LNCAP (cell line): Measurements from ENCODE around the gene PRPF38A.

Experiments used
- TF ChIP-seq, protein P1 (sequence below): fragments of 450-650 bp; IDR thresholded peaks from 2 replicates; pipeline ENCODE4 v1.5.1; 2017; ENCODE audit warnings: mild to moderate bottlenecking

Gene PRPF38A

GRCh38 chr1:52469108-52469507 lies 64.7 kb downstream of the PRPF38A start:
- TF ChIP-seq, protein P1, sequence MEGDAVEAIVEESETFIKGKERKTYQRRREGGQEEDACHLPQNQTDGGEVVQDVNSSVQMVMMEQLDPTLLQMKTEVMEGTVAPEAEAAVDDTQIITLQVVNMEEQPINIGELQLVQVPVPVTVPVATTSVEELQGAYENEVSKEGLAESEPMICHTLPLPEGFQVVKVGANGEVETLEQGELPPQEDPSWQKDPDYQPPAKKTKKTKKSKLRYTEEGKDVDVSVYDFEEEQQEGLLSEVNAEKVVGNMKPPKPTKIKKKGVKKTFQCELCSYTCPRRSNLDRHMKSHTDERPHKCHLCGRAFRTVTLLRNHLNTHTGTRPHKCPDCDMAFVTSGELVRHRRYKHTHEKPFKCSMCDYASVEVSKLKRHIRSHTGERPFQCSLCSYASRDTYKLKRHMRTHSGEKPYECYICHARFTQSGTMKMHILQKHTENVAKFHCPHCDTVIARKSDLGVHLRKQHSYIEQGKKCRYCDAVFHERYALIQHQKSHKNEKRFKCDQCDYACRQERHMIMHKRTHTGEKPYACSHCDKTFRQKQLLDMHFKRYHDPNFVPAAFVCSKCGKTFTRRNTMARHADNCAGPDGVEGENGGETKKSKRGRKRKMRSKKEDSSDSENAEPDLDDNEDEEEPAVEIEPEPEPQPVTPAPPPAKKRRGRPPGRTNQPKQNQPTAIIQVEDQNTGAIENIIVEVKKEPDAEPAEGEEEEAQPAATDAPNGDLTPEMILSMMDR = no peak
